Endometrial microvascular endothelial cells (primary cell): ENCODE data around the gene CHMP3. TPM values are rescaled to one million over a fixed set of nuclear protein-coding genes. Genes with fewer than 3 reads are reported as not detected.
"Not testable (repeated sequence)": the region's sequence is repeated elsewhere in the genome, so short reads cannot be mapped to it uniquely, and the experiment has no call there.

Experiments
- in situ Hi-C: cut with HindIII; loops from 2 replicates; pipeline ENCODE4 v1.10.0; 2017; ENCODE audit warnings: low sequenced_read_pairs, low pct_unique_long_range_greater_than_20kb; ENCODE audit errors: inconsistent ontology term
- total RNA-seq: library from RNA; depleted of rRNA; stranded (reverse); fragments of >200 nt; gene quantifications from one replicate; pipeline ENCODE4 v1.2.3, GENCODE V29; 2015; ENCODE audit errors: inconsistent ontology term

CHMP3 gene
- total RNA-seq, 1 donor from 2014 or later = 41.5 TPM

- in situ Hi-C loops = no loop called here
Measured at GRCh38 chr2:86518481-86518880, 44.8 kb downstream of the CHMP3 start.

DNA sequence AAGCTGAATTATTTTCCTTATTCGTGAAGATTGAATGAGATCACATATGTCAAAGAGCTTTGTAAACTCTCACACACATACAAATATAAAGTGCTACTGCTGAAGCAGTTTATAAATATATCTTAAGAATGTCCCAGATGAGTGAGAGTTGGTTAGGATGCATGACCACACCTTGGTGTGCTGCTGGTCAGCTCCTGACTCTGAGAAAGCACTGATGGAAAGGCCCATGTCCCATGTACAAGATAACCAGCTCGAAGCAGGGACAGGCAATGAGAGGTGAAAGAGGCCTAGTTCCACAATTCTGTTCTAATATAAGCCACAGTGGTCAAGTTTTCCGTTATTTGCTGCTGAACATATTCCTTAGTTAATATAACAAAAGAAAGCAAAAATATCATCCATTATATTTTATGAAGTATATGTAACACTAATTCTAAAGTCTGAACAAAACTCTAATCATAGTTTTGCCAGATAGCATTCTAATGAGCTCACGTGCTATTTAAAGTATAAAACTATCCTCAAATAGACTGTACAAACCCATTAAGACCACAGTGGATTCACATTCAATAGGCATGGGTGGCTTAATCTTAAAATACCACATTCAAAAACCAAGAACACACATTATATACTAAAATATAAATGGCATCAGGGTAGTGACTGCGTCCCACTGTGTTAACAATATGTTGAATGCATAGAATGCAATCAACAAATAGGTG lies 49.1 kb downstream of the CHMP3 start:
- in situ Hi-C loops = no loop called here

DNA sequence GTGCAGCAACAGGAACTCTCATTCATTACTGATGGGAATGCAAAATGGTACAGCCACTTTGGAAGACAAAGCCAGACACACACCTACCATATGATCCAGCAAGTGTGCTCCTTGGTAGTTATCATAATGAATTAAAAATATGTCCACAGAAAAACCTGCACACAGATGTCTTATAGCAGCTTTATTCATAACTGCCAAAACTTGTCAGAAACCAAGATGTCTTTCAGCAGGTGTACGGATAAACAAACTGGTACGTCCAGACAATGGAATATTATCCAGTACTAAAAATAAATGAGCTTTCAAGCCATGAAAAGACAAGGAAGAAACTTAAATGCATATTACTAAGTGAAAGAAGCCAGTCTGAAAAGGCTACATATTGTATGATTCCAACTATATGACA lies 50.4 kb downstream of the CHMP3 start:
- in situ Hi-C loops = no loop called here

DNA sequence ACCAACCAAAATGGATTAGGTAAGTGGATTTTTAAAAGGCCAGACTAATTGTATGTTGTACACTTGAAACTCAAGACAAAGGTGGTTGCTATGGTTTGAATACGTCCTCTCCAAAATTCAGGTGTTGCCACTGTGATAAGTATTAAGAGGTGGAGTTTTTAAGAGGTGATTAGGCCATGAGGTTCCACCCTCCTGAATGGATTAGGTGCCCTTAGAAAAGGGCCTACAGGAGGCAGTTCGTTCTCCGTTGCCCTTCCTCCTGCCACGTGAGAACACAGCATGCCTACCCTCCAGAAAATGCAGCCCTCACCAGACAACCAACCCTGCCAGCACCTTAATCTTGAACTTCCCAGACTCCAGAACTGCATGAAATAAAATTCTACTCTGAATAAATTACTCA lies 51.2 kb downstream of the CHMP3 start:
- in situ Hi-C loops = no loop called here

DNA sequence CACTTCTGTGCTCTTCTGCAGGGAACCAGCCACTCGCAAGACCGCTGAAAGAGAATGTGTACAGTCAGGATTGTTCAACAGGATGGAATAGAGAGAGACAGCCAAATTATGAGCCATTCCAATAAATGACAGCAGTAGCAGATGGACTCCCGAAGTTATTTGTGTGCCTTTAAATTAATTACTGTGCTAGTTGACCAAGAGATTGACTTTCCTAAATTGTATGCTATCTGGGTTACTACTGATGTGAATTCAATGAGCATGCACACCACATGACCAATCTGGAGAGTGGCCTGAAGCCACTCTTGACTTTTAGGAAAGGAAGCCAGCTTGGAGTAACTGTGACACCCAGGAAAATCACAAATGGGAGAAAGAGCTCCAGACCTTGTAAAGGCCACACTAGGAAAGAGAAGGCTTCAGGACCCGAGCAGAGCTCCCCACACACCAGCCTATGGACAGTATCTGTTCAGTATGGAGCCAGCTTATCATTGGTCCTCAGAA lies 52.8 kb downstream of the CHMP3 start:
- in situ Hi-C loops = no loop called here

DNA sequence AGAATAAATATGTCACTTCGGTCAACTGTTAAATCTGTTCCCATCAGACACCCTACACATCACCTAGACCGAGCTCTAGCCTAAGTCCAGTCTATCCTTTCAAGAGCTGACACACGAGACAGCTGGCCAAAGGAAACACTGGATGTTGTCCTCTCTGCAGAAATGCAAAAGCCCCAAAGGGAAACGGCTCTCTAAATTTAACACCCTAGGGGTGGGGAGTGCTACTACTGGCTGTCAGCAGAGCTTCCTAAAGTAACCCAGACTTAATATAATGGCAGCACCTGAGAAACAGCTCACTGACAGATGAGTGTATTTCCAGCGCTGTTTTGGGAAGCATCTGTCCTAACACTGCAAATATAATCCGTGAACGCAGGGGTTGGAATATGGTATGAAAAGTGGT lies 55.6 kb downstream of the CHMP3 start:
- in situ Hi-C loops = no loop called here

DNA sequence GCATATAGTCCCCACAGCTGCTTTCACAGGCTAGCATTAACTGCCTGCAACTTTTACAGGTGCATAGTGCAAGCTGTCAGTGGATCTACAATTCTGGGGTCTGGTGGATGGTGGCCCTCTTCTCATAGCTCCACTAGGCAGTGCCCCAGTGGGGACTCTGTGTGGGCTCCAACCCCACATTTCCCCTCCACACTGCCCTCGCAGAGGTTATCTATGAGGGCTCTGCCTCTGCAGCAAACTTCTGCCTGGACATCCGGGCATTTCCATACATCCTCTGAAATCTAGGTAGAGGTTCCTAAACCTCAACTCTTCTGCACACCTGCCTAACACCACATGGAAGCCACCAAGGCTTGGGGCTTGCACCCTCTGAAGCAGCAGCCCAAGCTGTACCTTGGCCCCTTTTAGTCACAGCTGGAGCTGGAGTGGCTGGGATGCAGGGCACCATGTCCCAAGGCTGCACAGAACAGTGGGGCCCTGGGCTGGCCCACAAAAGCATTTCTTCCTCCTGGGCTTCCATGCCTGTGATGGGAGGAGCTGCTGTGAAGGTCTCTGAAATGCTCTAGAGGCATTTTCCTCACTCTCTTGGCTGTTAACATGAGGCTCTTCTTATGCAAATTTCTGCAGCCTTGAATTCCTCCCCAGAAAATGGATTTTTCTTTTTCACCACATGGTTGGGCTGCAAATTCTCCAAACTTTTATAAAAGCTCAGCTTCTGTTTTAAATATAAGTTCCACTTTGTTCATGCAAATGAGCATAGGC lies 62.7 kb downstream of the CHMP3 start:
- in situ Hi-C loops = no loop called here

- in situ Hi-C loops = no loop called here
Measured at GRCh38 chr2:86499326-86499725, 63.9 kb downstream of the CHMP3 start.

DNA sequence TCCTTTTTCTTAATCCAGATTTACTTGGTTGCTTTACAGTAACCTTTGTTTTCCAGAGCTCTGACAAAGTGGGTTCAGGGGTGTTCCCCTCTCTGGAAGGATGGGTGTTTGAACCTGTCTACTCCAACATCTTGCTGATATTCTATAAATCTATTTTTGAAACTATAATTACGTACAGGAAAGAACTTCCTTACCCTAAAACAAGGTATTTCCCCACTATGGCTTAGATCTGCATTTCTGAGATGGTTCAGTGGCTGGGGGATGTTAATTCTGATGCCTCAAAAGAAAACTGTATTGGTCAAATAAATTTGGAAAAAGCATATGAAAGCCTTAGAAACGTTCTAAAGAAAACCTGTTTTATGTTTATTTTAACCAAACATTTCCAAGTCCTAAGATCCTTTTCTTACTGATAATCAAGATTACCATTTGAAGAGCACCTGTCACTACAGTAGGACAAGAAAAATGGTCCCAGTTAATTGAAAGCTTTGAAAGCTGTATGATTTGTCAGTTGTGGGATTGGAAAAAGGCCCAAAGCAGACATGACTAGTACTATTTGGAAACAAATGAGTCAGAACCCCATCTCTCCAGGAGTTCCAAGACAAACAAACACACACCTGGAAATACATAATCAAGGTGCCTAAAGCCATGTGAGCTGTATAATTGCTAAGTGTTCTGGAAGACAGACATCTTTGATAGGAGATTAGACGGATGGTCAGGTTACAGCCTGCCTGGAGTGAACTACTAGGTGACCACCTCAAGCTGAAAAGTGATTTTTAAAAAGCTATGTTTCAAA lies 64.6 kb downstream of the CHMP3 start:
- in situ Hi-C loops = no loop called here

DNA sequence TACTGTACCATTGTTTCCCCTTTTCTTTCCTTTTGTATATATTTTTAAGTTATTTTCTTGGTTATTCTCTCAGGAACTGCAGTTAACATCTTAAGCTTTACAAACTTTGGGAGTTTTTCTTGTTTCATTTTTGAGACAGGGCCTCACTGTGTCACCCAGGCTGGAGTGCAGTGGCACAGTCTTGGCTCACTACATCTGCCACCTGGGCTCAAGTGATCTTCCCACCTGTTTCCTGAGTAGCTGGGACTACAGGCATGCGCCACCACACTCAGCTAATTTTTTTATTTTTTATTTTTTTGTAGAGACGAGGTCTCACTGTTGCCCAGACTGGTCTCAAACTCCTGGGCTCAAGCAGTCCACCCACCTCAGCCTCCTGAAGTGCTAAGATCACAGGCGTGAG lies 66.9 kb downstream of the CHMP3 start:
- in situ Hi-C loops = not testable (repeated sequence)

GRCh38 chr2:86492048-86492453 lies 71.2 kb downstream of the CHMP3 start:
- in situ Hi-C loops = no loop called here

DNA sequence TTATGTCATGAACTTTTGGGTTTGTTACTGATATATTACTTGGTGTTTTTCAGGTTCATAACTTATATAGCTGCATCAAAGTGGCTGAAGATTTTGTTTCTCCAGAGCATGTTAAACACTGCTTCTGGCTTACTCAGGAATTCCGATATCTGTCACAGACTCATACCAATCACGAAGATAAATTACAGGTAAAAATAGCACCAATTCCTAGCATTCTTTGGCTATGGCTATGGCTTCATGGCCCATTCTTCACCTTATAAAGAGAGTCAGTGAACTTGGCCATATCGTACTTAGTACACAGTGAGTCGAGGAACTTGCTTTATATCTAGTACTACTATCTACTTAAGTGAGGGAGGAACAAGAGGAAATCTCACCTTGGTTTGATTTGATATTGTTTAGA lies 72.2 kb downstream of the CHMP3 start:
- in situ Hi-C loops = no loop called here

GRCh38 chr2:86490245-86490644 lies 73.0 kb downstream of the CHMP3 start:
- in situ Hi-C loops = no loop called here

DNA sequence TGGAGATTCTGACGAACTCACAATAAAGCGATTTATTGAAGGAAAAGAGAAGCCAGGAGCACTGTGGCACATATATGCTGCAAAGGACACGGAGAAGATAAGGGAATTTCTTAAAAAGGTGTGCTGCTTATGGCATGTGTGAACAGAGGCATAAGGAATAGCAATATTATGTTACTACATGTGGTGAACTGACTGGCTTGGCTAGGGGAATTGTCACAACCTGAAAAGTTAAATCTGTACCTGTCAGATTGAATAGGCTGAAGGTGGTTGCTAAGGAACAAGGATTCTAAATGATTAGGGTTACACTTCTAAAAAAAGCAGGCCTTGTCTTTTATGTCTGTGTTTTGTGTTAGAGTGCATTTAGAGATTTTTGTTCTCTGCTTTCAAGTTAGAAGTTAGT lies 73.7 kb downstream of the CHMP3 start:
- in situ Hi-C loops = no loop called here

- in situ Hi-C loops = no loop called here
Measured at GRCh38 chr2:86488561-86489250, 74.5 kb downstream of the CHMP3 start.

DNA sequence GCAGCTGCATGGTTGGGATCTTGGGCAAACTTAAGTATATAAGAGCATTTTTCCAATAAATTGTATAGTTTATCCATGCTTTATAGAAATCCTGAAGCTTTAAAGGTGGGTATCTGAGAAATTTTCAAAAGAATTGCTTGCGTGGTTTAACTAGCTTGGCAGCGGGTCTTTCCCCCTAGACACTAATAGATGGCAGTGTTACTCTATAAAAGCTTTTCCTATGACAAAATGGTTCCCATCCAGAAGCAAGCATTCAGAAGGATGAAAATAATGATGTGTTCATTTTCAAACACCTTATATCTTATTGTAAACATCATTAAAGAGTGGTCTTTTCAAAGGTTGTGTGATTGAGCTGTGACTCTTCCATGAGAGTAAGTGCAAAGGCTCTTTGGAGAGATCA lies 76.2 kb downstream of the CHMP3 start:
- in situ Hi-C loops = no loop called here

DNA sequence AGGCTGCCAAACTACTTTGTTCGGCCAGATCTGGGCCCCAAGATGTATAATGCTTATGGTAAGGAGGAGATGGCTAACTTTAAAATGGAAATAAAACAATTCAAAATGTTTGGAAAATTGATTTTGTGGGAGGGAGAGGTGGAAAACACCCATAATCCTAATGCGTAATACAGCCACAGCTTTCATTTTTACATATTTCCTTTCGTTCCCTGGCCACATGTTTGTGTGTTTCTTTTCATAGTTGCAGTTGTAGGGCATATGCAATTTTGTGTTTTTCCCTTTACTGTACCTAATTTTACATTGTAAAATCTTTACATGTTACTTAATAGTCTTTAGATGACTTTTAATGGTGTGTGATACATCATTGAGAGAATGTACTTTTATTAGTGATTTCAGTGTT lies 77.4 kb downstream of the CHMP3 start:
- in situ Hi-C loops = no loop called here

- in situ Hi-C loops = no loop called here
Measured at GRCh38 chr2:86485103-86485502, 78.1 kb downstream of the CHMP3 start.

DNA sequence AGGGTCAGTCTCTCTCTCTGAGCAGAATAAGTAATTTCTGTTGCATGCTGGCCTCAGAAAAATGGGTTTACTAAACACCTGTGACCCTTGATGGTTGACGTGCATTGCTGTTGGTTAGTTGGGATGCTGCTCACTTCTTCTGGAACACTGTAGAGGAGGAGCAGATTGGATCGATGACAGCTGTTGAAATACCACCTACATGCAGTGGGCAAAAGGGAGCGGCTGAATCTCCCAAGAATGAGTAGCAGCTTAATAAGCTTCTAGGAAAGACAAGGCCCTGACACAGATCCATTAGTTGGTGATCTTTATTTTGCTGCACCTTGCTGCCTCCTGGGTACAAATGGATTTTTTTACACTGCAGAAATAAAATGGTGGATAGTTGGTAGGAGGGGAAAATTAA lies 78.9 kb downstream of the CHMP3 start:
- in situ Hi-C loops = no loop called here
